ENCODE results near the gene SFT2D3. TPM values are rescaled to one million over a fixed set of nuclear protein-coding genes. Genes with fewer than 3 reads are reported as not detected.

Gene SFT2D3
- total RNA-seq, 1 experiment from 2014 or later: 4.7 TPM

- no peak overlapping the region for H3K4me3 Mint-ChIP-seq
- peaks cover 10 to 12% of the 10 kb centered on the region in 2 experiments for H3K4me1 Mint-ChIP-seq
- 0 out of 2 replicates have a peak, but pooled peaks cover 2% of the 10 kb centered on the region for H3K79me2 ChIP-seq (ENCODE audit: insufficient read depth, low read length)
- no peak overlapping the region for H2BK12ac ChIP-seq (ENCODE audit: insufficient read length, low read depth, low read length)
- H3K14ac ChIP-seq (ENCODE audit: insufficient read depth, low read length): no peak overlapping the region
- no peak overlapping the region for H4K5ac ChIP-seq (ENCODE audit: insufficient read length, low read depth, low read length)
- no peak overlapping the region for H3K23ac ChIP-seq (ENCODE audit: insufficient read length, low read depth, low read length)
- H3K9ac ChIP-seq (ENCODE audit: extremely low read depth, insufficient read length, low read length): no peak overlapping the region
- H4K20me1 ChIP-seq (ENCODE audit: control insufficient read depth, insufficient read depth, insufficient read length): no peaks in the 10 kb centered on the region
- no peak overlapping the region for H3T11ph ChIP-seq (ENCODE audit: low read length)
- H3K56ac ChIP-seq (ENCODE audit: insufficient read length, low read depth, low read length): no peak overlapping the region
- WGBS (ENCODE audit: extremely low coverage, insufficient read length, low lambda C conversion rate): no CpG with 5 or more reads among the region's 14 CpGs
- TF ChIP-seq CTCF (conservative IDR thresholded peaks at IDR 0.05): no peak
- no peaks in the 10 kb centered on the region for H3K9me3 ChIP-seq (ENCODE audit: control insufficient read depth, low read depth, low read length)
- peaks cover 20% of the 10 kb centered on the region for H3K27me3 Mint-ChIP-seq (ENCODE audit: low read depth)
- H4K91ac ChIP-seq (ENCODE audit: insufficient read length, low read depth, low read length): no peak overlapping the region
- peaks cover 4% of the 10 kb centered on the region; the same call in 1 of the 2 replicates for H3K27me3 ChIP-seq (ENCODE audit: insufficient read depth, low read length)
- no peak overlapping the region for H2BK5ac ChIP-seq (ENCODE audit: insufficient read length, low read length)
- H3K18ac ChIP-seq (ENCODE audit: insufficient read length, low read depth, low read length): no peak overlapping the region
- H4K8ac ChIP-seq (replicated peaks; ENCODE audit: insufficient read length, low read depth, low read length): no peak overlapping the region
- no peak overlapping the region for H2BK120ac ChIP-seq (ENCODE audit: low read depth, low read length, poor library complexity, severe bottlenecking)
- H3K79me1 ChIP-seq (ENCODE audit: insufficient read depth, low read depth, low read length, poor library complexity, severe bottlenecking): no peaks in the 10 kb centered on the region
- peaks cover 0 to 2% (median 0%) of the 10 kb centered on the region in 3 experiments; a peak in 3 of 7 replicates for H3K36me3 Mint-ChIP-seq (ENCODE audit: insufficient read depth in 1 of 3, low read depth in 3 of 3)
- no peaks in the 10 kb centered on the region for H3K9me3 Mint-ChIP-seq
- H3K23me2 ChIP-seq (ENCODE audit: insufficient read length, low read depth, low read length, poor library complexity, severe bottlenecking): peaks cover 4% of the 10 kb centered on the region
- no peak for DNase-seq
- no peak overlapping the region for H2BK15ac ChIP-seq (ENCODE audit: low read depth, low read length)
- no peak overlapping the region for H2BK20ac ChIP-seq (ENCODE audit: low read depth, low read length, poor library complexity, severe bottlenecking)
- no peak overlapping the region for H3K4me2 ChIP-seq (ENCODE audit: insufficient read depth, insufficient read length, low read length)
- H2AFZ ChIP-seq (ENCODE audit: low read length): no peak overlapping the region
- no peak overlapping the region for H3K27ac Mint-ChIP-seq
- no peak overlapping the region for H3K4ac ChIP-seq (ENCODE audit: low read depth, low read length)
- no peak overlapping the region for H2AK5ac ChIP-seq (ENCODE audit: insufficient read length, low read length)
- H3K27ac ChIP-seq (ENCODE audit: insufficient read length, low read depth, low read length): no peak overlapping the region
- no peaks in the 10 kb centered on the region for H3K4me1 ChIP-seq (ENCODE audit: insufficient read depth, low read length)
These were observed 41.6 kb upstream of the SFT2D3 start for GRCh38 chr2:127659408-127660290.

Measured in H9 (cell line).